H4 (cell line): ENCODE data around the gene ALG8. TPM values are rescaled to one million over a fixed set of nuclear protein-coding genes. Genes with fewer than 3 reads are reported as not detected.
"Not testable (repeated sequence)": the region's sequence is repeated elsewhere in the genome, so short reads cannot be mapped to it uniquely, and the experiment has no call there.

ENCODE experiments used
- DNase-seq: peaks from one replicate; pipeline ENCODE4 v3.0.0-alpha.2; 2015; ENCODE audit warnings: low spot score
- total RNA-seq: library from RNA; depleted of rRNA; stranded (reverse); fragments of >200 nt; shearing (Covaris generic); gene quantifications from 2 replicates; pipeline ENCODE4 v1.2.3, GENCODE V29; 2014; rRNA removed

The ALG8 gene
- total RNA-seq, result 106 and 116 TPM in 2 replicates

DNA sequence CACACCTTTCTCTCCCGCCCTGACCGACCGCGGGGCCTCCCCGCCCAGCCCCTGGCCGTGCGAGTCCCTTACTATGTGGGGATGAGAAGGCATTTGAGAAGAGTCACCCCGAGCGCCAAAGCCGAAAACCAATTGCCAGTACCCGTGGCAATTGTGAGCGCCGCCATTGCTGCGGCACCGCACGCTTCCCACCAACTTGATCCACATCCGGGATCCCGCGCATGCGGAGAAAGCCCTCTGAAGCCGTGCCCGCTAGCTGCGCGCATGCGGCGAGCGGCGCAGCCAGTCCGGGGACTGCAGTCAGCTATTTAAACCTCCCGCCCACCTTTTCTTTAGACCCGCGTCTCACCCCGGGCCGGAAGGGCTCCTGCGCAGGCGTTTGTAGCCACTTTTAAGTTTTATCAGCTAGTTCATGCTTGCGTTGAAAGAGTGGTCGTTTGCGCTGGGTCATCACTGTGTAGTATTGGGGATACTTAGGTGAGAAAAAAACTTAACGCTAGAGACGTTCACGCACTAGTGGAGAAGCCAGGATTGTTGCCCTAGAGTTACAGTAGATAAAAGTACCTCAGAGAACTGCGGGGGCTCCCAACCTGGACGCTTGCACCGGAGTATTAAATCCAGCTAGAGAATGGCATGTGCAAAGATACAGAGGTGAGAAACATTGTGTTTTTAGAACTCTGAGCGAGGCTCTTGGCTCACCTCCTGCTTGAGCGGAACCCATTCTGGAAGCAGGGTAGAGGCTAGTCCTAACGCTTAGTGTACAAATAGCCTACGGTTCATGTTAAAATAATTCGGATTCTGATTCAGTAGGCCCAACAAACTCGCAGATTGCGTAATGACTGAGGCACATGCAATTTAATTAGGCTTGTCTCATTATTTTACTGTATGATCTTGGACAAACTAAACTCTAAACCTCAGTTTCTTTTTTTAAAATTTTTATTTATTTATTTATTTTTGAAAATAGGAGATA lies at the start of gene ALG8:
Gene ALG8, minus strand, starts transcription at position 205 of the 970 bp plus-strand sequence. Its CDS starts 38 bp downstream, at position 167.
- peak; percentile 91 for DNase-seq

DNA sequence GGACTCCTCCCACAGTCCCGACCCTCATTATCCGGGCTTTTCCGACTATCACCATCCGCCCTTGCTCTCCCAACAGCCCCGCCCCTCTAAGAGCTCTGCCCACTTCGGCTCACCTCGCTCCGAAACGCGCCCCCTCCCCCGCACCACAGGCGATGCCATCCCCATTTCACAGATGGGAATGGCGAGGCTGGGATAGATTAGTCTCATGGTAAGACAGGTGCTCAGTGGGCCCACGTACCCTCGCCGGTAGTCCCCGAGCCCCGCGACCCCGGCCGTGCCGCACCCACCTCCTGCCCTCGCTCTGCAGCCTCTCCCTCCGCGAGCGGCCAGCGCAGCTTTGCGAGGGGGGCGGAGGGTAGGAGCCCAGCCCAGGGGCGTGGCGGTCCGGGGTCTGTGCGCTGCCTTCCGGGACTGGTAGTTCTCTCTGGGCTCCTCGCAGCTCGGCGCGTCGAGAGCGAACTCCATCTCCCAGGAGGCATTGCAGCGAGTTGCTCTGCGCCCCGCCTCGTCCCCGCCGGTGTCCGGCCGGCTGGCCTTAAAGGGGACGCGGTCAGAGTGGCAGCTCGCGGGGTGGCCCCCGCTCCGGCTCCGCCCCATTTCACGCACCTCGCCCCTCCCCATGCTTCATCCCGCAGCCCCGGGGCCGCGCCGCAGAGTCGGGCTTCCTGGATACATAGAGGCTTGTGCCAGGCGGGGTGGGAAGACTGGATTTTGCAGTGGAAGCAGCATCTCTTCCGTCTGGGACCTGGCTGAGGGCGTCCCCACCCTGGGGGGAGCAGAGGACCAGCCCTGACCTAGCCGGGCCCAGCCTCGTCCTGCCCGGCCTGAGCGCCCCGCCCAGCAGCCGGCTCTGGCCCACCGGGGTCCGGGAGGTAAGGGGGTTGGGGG lies 49.1 kb upstream of the ALG8 start, which contains the start of the genes KCTD21 and USP35:
Gene KCTD21, minus strand, starts transcription at position 341 of the 888 bp plus-strand sequence. CDS start 14,072 bp downstream, outside the sequence.
Gene USP35, plus strand, starts transcription at position 634 of the 888 bp plus-strand sequence. CDS start 7,327 bp downstream, outside the sequence.
- DNase-seq, result peak; percentile 97

DNA sequence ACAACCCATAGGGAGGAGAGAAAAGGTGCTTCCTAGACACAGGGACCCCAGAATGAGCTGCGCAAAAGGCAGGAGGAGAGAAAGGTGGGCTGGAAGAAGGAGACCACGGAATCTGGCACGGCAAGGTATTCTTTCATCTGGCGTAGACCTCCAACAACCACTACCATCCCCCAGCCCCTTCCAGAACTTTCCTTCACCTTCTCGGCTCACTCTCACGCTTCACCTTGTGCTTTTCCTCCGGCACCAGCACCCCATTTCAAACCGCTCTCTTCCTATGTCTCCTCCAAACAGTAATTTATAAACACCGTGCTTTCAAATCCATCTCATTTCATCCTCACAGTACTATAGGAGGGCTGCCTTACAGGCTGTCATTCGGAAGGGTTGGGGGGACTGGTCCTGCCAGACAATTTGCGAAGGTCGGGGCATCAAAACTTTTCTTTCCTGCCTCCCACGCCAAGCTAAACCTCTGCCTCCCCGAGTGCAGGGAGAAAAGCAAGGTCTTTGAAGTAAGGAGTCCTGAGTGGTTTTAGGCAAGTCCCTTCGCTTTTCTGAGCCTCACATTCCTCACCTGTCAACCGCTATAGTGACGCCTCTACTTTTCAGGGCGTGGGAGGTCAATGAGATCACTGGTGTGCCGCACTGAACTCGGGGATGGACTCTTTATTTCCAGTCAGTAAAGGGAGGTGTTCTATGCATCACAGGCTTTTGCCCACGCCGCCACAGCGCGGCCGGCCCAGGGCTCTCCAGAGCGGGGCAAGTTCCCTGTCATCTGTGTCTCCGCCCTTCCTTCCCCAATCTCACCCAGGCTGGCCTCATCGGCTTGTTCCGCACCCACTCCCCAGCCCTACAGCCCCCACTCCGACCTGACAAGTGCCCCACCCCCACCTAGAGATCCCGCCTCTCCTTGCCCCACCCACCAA lies 48.2 kb upstream of the ALG8 start:
- no peak for DNase-seq

DNA sequence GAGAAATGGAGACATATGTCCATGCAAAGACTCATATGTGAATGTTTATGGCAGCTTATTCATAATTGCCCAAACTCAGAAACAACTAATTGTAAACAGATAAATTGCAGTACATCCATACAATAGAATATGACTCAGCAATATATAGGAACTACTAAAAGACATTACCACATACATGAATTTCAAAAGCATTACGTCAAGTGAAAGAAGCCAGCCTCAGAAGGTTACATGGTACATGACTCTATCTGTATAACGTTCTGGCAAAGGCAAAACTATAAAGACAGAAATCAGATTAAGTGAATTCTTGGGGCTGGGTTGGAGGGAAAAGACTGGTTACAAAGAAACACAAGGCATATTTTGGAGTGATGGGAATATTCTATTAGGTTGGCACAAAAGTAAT lies 41.8 kb upstream of the ALG8 start:
- no peak for DNase-seq

DNA sequence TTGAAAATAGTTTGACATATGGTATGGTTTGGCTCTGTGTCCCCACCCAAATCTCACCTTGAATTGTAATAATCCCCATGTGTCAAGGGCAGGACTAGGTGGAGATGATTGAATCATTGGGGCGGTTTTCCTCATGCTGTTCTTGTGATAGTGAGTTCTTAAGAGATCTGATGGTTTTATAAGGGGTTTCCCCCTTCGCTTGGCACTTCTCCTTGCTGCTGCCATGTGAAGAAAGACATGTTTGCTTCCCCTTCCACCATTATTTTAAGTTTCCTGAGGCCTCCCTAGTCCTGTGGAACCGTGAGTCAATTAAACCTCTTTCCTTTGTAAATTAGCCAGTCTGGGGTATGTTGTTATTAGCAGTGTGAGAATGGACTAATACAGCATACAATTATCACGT lies 41.3 kb upstream of the ALG8 start:
- no peak for DNase-seq

DNA sequence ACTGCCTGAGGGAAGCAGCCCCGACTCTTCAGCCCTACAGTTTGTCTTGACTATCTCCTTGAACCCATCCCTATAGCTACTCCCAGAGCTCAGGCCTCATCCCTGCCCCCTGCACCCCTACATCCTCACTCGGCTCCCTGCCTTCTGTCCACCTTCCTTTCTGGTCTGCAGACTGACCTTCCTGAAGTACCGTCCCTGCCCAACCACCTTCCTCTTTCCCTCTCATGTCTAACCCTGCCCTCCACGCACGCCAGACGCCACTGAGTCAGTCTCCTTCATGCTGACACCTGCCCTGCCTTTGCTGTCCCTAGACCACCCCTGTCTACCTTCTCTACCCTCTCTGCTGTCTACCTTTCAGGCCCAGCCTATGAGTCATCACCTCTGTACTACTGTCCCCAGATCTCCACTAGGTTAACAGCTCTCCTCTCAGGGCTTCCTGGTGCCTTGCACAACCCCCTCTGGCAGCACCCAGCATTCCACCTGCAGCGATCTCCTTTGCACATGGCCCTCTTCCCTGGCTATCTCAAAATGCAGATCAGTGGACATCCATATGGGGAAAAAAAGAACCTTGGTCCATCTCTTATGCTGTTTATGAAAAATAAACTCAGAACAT lies 40.1 kb upstream of the ALG8 start:
- DNase-seq, result no peak

DNA sequence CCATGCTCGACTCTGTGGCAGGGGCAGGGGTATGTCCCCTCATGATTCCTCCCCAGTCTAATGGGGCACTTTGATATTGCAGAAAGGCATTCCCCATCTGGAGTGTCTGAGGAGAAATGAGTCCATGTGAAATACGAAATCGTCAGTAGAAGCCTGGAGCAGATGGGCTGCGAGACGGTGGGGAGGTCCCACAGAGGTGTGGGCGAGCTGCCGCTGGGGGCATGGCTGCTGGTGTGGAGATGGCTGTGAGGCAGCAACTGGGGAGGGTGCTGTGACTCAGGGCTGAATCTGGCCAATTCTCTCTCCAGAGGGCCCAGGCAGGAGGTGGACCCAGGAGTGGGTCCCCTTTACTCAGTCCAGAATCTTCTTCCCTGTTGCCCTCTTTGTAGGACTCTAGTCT lies 37.8 kb upstream of the ALG8 start:
- no peak for DNase-seq

DNA sequence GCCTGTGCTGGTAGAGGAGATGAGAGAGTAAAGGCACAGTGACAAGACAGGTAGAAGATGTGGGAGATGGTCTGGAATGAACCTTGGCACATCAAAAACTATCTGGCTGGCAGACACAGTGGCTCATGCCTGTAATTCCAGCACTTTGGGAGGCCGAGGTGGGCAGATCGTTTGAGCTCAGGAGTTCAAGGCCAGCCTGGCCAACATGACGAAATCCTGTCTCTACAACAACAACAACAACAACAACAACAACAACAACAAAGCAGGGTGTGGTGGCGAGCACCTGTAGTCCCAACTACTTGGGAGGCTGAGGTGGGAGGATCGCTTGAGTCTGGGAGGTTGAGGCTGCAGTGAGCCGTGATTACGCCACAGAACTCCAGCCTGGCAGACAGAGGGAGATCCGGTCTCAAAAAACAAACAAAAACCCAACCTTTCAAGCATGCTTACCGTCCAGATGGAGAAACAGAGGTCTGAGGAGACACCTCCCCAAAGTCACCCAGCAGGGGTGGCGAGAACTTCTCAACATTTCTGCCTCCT lies 37.2 kb upstream of the ALG8 start:
- DNase-seq, result no peak

DNA sequence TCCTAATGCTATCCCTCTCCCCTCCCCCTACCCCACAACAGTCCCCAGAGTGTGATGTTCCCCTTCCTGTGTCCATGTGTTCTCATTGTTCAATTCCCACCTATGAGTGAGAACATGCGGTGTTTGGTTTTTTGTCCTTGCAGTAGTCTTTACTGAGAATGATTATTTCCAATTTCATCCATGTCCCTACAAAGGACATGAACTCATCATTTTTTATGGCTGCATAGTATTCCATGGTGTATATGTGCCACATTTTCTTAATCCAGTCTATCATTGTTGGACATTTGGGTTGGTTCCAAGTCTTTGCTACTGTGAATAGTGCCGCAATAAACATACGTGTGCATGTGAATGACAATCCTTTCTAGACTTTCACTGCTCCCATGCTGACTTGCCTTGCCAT lies 36.4 kb upstream of the ALG8 start:
- DNase-seq, result not testable (repeated sequence)

DNA sequence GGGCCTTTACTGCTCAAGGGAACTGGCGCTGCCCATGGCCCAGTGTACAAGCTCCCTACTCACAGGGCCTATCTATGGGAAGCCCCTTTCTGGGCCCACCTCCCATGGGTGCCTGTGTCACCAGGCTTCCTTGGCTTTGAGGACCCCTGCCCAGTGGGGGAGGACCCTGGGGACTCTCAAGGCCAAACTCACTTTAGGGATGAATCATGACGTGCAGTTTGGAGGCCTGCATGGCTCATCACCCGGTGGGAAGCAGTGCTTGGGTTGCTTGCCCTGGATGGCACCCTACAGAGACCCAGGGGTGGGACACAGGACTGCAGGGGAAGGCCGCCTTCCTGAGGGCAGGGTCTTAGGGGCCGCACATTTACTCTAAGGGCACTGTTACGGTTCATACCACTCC lies 32.5 kb upstream of the ALG8 start:
- DNase-seq, result no peak

DNA sequence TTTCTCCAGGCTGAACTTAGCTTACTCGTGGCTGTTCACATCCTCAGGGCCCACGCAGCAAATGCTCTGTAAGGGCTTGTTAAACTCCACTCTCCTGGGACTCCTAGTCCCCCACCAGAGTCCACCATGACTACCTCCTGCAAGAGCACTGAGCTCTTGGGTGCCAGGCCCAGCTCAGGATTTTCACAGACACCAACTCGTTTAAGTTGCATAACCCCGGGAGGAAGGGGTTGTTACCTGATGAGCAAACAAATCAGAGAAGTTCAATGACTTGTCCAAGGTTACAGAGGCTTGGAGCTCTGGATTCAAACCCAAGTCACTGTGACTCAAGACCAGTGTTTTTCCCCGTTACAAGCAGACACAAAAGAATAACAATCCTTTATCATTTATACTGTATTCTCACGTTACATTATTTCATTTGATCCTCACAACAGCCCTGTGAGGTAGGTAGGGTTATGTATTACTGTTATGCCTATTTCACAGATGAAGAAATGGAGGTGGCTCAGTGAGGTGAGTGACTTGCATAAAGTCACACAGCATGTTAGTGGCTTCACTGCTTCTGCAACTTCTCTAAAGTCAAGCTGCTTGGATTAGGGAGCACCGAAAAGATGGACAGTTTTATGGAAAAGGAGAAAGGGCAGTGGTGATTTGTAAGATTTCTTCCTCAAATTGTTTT lies 31.6 kb upstream of the ALG8 start:
- no peak for DNase-seq

DNA sequence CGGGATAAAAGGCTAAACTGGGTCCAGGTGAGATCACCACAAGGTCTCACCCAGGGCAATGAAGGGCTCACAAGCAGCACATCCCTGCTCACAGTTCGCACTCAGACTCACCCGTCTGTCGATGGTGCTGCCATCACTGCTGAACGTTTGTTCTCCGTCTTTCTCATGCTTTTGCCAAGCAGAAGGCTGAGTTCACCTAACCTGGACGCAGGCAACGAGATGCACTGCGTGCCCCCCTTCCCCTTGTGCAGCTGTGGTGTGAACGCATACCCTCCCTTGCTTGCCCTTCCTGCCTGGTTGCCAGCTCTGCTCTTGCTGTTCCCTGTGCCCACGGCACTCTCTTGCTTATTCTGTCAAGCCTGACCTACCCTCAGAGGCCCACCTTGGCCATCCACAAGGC lies 31.0 kb upstream of the ALG8 start:
- DNase-seq, result no peak

DNA sequence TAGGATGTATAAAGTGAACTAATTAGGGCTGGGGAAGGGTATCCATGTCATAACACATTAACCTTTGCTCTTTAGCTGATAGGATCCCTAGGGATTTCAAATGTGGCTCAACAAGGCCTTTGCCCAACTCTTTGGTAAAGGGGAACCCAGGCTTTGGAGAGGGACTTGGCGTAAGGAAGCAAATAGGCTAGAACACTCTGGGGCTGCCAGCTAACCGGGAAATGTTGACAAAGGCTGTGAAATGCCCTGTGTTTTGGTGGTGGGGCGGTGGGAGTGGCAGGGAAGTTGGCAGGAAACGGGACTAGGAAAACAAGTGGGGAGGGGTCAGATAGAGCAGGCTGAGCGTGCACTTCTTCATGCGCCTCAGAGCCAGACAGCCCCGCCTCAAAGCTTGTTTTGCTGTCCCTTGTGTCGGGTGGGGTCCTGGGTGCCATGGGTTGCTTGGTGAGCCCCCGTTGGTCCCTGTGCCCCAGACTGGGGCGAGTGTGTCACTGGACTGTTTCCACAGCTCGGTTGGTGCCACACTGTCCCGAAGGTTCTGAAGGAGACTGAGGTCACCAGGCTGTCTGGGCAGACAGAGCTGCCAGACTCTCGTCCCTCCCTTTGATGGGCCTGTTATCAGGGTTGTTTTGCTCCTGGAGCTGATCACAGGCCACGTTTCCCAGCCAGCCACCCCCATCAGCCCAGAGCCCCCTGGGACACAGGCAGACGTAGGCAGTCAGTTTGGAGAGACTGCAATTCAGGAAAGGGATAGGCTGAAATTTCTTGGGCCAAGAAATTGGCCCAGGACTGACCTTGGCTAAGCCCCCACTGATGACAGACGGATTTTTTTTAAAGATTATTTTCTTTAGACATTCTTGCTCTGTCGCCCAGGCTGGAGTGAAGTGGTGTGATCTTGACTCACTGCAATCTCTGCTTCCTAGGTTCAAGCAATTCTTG lies 29.4 kb upstream of the ALG8 start:
- no peak for DNase-seq

DNA sequence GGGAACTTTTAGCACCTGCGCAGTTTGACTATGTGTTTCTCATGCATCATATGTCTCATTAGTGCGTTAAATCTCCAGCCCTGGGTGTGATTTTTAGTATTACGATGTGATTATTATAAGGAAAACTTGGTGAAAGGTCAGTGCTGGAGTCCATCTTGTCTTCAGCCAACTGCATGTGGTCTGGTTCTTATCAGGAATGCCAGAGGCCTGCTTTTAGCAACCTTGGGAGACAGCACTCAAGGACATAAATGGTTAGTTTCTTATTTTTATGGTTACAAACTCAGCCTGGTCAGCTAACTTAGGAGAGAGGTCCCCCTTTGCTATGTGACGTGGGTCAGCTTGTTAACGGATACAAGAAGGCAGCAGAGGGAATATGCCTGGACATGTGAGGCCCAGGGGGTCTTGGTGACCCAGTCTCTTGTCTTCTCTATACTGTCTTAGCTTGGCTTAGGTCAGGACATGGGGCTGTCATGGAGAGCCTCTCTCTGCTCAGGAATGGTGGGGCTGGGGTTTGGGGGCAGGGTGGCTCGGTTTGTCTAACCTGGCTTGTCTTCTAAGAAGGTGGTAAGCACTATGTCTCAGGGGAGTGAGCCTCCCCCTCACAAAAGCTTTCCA lies 27.5 kb upstream of the ALG8 start:
- no peak for DNase-seq

DNA sequence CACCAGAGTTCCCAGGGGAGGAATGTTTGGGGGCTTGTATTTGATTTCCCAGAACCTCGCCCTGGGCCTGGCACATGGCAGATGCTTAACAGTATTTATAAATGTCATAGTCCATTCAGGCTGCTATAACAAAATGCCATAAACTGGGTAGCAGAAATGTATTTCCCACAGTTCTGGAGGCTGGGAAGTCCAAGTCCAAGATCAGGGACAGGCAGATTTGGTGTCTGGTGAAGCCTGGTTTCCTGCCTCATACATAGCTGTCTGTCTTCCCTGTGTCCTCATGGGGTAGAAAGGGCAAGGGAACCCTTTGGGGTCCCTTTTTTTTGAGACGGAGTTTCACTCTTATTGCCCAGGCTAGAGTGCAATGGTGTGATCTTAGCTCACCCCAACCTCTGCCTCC lies 25.0 kb upstream of the ALG8 start:
- no peak for DNase-seq

DNA sequence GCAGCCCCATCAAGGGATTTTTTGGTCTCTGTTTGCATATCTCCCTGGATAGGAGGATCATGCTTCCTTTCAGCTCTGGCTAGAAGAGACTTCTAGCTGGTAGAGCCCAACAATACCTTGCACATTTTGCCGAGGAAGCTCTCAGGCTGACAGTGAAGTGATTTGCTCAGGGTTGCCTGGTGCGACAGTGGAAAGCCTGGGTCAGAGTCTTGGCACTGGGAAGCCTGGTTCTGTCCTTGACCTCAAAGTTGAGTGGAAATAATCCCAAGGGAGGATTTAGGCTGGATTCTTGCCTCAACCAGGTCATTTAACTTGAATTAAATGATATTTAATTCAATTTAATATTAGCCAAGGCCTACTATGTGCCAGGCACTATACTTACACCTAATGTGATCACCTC lies 24.4 kb upstream of the ALG8 start:
- no peak for DNase-seq

DNA sequence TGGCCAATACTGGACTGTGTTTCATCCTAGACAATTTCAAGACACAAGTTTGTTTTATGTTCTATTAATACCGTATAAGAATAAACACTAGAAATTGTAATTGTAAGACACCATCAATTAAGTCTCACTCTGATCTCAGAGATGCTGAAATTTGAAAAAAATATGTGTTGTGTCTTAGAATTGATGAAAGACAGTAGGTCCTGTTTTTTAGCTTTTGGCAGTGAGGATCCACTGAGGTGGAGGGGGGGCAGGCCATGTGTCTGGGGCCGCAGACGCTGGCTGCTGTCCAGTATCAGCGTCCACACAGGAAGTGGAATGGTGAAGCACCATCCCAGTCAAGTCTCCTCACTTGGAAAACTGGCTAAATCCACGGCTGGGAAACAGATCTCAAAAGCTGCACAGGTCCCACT lies 22.5 kb upstream of the ALG8 start:
- DNase-seq, result no peak

DNA sequence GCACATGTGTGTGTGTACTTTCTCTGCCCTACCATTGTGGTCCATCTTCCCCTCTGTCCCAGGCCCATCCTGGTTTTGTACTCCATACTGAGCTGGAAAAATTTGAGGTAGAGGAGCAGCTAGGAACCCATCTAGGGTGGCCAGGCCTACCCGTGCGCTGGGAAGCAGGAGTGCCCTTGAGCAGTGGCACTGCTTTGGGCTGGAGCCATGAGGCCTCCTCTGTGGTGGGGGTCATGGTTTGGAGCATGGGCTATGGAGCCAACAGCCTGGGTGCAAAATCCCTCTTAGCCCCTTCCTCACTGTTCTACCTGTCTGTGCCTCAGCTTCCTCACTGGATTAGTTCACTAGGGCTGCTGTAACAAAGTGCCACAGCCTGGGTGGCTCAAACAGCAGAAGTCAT lies 21.9 kb upstream of the ALG8 start:
- no peak for DNase-seq
